Glutamatergic neuron (in vitro differentiated cells): Measurements from ENCODE around the gene DPYSL4. TPM values are rescaled to one million over a fixed set of nuclear protein-coding genes. Genes with fewer than 3 reads are reported as not detected.

Experiments used
- DNase-seq: peaks from one replicate; pipeline ENCODE4 v3.0.0; 2022
- H3K27ac Mint-ChIP-seq: one replicate; pipeline ENCODE4 v1.8.0; 2020; ENCODE audit warnings: mild to moderate bottlenecking, mixed read lengths, inconsistent platforms; ENCODE audit not compliant: unreplicated experiment
- H3K27me3 Mint-ChIP-seq: one replicate; pipeline ENCODE4 v1.8.0; 2020; ENCODE audit warnings: mild to moderate bottlenecking, moderate library complexity, mixed read lengths, inconsistent platforms; ENCODE audit not compliant: unreplicated experiment
- H3K36me3 Mint-ChIP-seq: one replicate; pipeline ENCODE4 v1.8.0; 2020; ENCODE audit warnings: mild to moderate bottlenecking, mixed read lengths, inconsistent platforms; ENCODE audit not compliant: unreplicated experiment
- H3K4me1 Mint-ChIP-seq: one replicate; pipeline ENCODE4 v1.8.0; 2020; ENCODE audit warnings: mild to moderate bottlenecking, low read depth, mixed read lengths, inconsistent platforms; ENCODE audit not compliant: unreplicated experiment
- H3K4me3 Mint-ChIP-seq: one replicate; pipeline ENCODE4 v1.8.0; 2020; ENCODE audit warnings: mild to moderate bottlenecking, mixed read lengths, inconsistent platforms; ENCODE audit not compliant: unreplicated experiment
- H3K9me3 Mint-ChIP-seq: one replicate; pipeline ENCODE4 v1.8.0; 2020; ENCODE audit warnings: mild to moderate bottlenecking, moderate library complexity, mixed read lengths, inconsistent platforms; ENCODE audit not compliant: unreplicated experiment
- CTCF ChIP-seq: fragments of 200-600 bp; sonication (generic); IDR thresholded peaks from one replicate; pipeline ENCODE4 v1.5.0; 2021; ENCODE audit not compliant: partially characterized antibody, unreplicated experiment
- total RNA-seq: library from RNA; stranded (reverse); fragmentation: NEBNext Ultra II Directional; extraction: Animal tissue kit (Norgen Biotek cat#: 25700); gene quantifications from one replicate; pipeline ENCODE4 v1.2.1, GENCODE V29; 2021; ENCODE audit not compliant: unreplicated experiment

DPYSL4 gene
- total RNA-seq, 1 donor from 2014 or later = 402 TPM

- H3K36me3 Mint-ChIP-seq = peaks cover 6% of the 10 kb centered on the region
- peaks cover 15% of the 10 kb centered on the region for H3K4me1 Mint-ChIP-seq
- TF ChIP-seq CTCF = no peak
- H3K27ac Mint-ChIP-seq = peak overlapping the region; percentile 92
- H3K9me3 Mint-ChIP-seq = peaks cover 14% of the 10 kb centered on the region
- DNase-seq = peak; percentile 63
- peaks cover 20% of the 10 kb centered on the region for H3K27me3 Mint-ChIP-seq
- peak overlapping the region; percentile 98 for H3K4me3 Mint-ChIP-seq
Measured at GRCh38 chr10:132187430-132188138, 836 bp downstream of the DPYSL4 start.

DNA sequence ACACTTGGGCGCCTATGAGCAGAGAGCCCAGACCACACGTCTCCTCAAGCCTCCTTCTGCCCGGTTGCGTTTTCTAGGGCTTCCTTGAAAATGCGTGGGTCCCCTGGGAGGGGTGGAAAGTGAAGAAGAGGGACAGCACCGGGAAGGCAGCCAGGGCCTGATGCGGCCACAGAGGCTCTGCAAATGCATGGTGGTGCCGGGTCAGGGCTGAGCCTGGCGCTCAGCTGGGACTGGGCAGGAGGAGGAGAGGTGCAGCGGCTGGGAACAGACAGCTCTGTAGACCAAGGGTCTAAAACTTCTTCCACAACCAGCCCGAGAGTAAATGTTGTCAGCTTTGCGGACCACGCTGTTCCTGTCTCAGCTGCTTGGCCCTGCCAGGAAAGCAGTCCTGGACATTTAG lies 1.6 kb downstream of the DPYSL4 start:
- TF ChIP-seq CTCF = no peak
- DNase-seq = no peak
- H3K27me3 Mint-ChIP-seq = peaks cover 22% of the 10 kb centered on the region
- H3K4me1 Mint-ChIP-seq = peaks cover 15% of the 10 kb centered on the region
- peak overlapping the region; percentile 92 for H3K27ac Mint-ChIP-seq
- peaks cover 16% of the 10 kb centered on the region for H3K9me3 Mint-ChIP-seq
- H3K36me3 Mint-ChIP-seq = peaks cover 11% of the 10 kb centered on the region
- peak overlapping the region; percentile 98 for H3K4me3 Mint-ChIP-seq

GRCh38 chr10:132189016-132189415 lies 2.3 kb downstream of the DPYSL4 start:
- Mint-ChIP-seq H3K27ac (peak overlapping the region; percentile 92), H3K4me3 (peak overlapping the region; percentile 98), H3K27me3 (peaks cover 22% of the 10 kb centered on the region), H3K36me3 (peaks cover 11% of the 10 kb centered on the region), H3K9me3 (peaks cover 17% of the 10 kb centered on the region), H3K4me1 (peaks cover 15% of the 10 kb centered on the region)
- DNase-seq = no peak
- TF ChIP-seq CTCF = no peak

DNA sequence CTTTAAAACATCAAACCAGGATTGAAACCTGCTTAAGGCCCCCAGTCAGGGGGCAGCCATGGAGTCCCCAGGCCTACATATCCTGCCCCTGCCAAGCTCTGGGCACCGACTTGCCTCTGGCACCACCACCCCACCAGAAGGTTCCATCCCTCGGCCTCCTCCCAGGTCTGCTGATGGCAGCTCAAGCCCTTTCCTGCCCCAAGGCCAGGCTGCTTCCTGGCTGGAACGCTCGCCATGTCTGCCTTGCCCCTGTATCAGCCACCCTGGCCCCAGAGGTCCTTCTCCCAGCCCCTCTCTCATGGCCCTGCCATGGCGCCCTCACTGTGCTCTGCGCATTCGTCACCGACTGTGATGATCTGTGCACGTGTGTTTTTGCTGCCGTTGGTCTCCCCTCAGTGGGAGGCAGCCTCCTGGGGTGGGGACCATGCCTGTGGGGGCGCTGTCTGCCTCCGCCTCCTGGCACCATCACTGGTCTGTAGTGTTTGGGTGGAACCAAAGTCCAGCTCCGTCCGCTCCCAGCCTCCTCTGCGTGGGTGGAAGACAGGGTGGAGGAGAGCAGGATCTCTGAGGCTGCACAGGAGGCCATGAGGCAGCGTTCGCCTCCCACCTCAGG lies 3.2 kb downstream of the DPYSL4 start:
- peak; percentile 14 for DNase-seq
- Mint-ChIP-seq H3K9me3 (peaks cover 14% of the 10 kb centered on the region), H3K27ac (peak overlapping the region; percentile 25), H3K27me3 (peaks cover 19% of the 10 kb centered on the region), H3K4me1 (peaks cover 15% of the 10 kb centered on the region), H3K36me3 (peaks cover 11% of the 10 kb centered on the region), H3K4me3 (peak overlapping the region; percentile 98)
- no peak for TF ChIP-seq CTCF
